AG09319 (cell line): Measurements from ENCODE around the gene ADPRM.
A peak's percentile ranks its signal among the peaks of the same experiment; 100 is the strongest.

Source experiments
- DNase-seq: peaks from one replicate; pipeline ENCODE4 v3.0.0-alpha.2; 2010; ENCODE audit warnings: low read depth; ENCODE audit errors: extremely low read depth
- CTCF ChIP-seq: IDR thresholded peaks from 2 replicates; pipeline ENCODE4 v1.5.1; 2011; ENCODE audit warnings: low read depth, mild to moderate bottlenecking, inconsistent platforms, low read length, moderate library complexity

ADPRM gene

GRCh38 chr17:10697092-10698081 is at the start of gene ADPRM, which contains the start of gene SCO1:
Gene ADPRM, plus strand, starts transcription at chr17:10697594. Its CDS starts 7,333 bp downstream, at chr17:10704927.
Gene SCO1, minus strand, starts transcription at chr17:10697533. Its CDS starts 26 bp downstream, at chr17:10697507.
- peak; percentile 81 for DNase-seq
- TF ChIP-seq CTCF, result peak; percentile 52

GRCh38 chr17:10648381-10648780 is 49.0 kb upstream of the ADPRM start:
- no peak for TF ChIP-seq CTCF
- no peak for DNase-seq

- DNase-seq, result no peak
- no peak for TF ChIP-seq CTCF
Measured at GRCh38 chr17:10648956-10649355, 48.4 kb upstream of the ADPRM start.

- no peak for TF ChIP-seq CTCF
Measured at GRCh38 chr17:10649602-10650001, 47.8 kb upstream of the ADPRM start.

GRCh38 chr17:10651927-10652326 is 45.5 kb upstream of the ADPRM start:
- DNase-seq, result no peak
- TF ChIP-seq CTCF, result no peak

More at GRCh38 chr17:10649602-10650001, 47.8 kb upstream of the ADPRM start:
- no peak for DNase-seq

GRCh38 chr17:10652984-10653659 is 44.3 kb upstream of the ADPRM start:
- no peak for DNase-seq
- no peak for TF ChIP-seq CTCF

GRCh38 chr17:10653987-10654386 is 43.4 kb upstream of the ADPRM start:
- no peak for DNase-seq
- no peak for TF ChIP-seq CTCF
